HUES6 (cell line): ENCODE results near the gene DIPK1B.

Experiments
- H3K27ac ChIP-seq: 2 replicates; pipeline ENCODE4 v1.7.0; 2013; ENCODE audit warnings: low read depth, mild to moderate bottlenecking, low read length, inconsistent platforms
- H3K27me3 ChIP-seq: 2 replicates; pipeline ENCODE4 v1.6.1; 2013; ENCODE audit warnings: low read length; ENCODE audit not compliant: control insufficient read depth, insufficient read depth
- H3K36me3 ChIP-seq: 2 replicates; pipeline ENCODE4 v1.6.1; 2013; ENCODE audit warnings: low read length; ENCODE audit not compliant: control insufficient read depth, insufficient read depth
- H3K4me1 ChIP-seq: 2 replicates; pipeline ENCODE4 v1.6.1; 2013; ENCODE audit warnings: low read length; ENCODE audit not compliant: control insufficient read depth, insufficient read depth
- H3K4me3 ChIP-seq: 2 replicates; pipeline ENCODE4 v1.5.1; 2013; ENCODE audit warnings: low read depth, low read length
- H3K9ac ChIP-seq: one replicate; pipeline ENCODE4 v1.6.1; 2013; ENCODE audit warnings: mild to moderate bottlenecking, low read length
- H3K9me3 ChIP-seq: 2 replicates; pipeline ENCODE4 v1.6.1; 2013; ENCODE audit warnings: low read depth, low read length; ENCODE audit not compliant: control insufficient read depth, insufficient read depth

DIPK1B gene

DNA sequence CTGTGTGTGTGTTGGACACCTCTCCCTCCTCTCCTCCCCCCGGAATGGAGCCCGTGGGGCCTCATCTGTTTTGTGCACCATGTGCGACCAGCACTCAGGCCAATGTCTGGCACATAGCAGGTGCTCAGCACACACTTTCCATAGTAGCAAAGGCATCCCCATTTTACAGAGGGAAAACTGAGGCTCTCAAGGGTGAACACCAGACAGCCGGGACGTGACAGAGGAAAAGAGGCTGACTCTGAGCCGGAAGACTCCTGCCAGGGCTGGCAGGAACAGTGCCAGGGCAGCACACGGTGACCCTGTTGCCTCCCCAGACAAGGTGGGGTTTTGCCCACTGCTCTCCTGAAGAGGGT lies 23.3 kb upstream of the DIPK1B start:
- no peak overlapping the region for H3K27ac ChIP-seq
- H3K4me3 ChIP-seq: no peak overlapping the region
- H3K36me3 ChIP-seq: no peaks in the 10 kb centered on the region
- H3K9me3 ChIP-seq: no peaks in the 10 kb centered on the region
- H3K4me1 ChIP-seq: peaks cover 40% of the 10 kb centered on the region
- H3K27me3 ChIP-seq: peaks cover 25% of the 10 kb centered on the region; the same call in 1 of the 2 replicates
- no peak overlapping the region for H3K9ac ChIP-seq

DNA sequence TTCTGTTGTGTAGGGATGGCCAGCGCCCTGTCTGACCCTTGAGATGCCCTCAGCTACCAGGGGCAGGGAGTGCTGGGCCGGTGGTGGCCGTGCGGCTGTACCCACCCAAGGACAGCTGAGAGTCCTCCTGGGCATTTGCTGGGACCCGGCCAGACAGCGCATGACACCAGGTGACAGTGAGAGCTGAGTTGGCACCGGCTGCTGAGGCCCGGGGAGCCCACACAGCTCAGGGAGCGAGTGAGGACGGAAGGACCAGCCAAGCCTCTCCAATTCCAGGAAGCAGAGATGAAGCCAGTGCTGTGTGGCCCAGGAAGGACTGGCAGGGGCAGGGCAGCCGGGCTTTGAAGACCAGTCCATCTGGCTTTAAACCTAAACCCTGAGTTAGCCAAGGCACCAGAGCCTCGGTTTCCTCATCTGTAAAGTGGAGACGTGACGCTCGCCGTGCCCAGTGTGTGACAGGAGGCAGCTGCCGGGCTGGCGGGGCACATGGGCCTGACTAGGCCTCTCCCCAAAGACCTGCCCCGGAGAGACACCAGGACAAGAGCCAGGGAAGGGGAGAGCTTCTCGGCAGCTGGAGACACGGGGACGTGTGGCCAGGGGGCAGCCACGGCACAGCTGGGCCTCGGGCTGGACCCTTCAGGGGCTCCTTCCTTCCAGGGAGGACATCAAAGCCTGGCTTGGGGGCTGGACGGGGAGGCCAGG lies 22.1 kb upstream of the DIPK1B start:
- H3K27me3 ChIP-seq: peaks cover 25% of the 10 kb centered on the region; the same call in 1 of the 2 replicates

DNA sequence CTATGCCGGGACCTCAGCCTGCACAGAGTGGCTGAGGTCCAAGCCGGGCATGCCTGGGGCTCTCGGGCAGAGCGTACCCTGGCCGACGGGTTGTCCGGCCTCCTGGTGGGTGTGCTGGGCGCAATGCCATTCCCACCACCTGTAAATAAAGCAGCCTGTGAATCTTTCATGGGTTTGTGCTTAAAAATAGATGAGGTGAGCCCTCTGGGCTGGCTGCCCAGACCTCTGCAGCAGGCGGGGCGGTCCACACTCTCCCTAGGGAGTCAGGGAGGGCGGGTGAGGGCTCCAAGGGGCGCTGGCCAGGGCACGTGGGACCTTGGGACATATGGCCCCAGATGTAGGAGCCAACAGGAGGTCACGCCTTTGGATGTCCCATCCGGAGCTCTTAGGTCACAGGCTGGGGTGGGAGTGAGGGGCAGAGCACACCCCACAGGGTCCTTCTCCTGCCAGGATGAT lies 21.5 kb upstream of the DIPK1B start:
- Histone ChIP-seq H3K9me3 (no peaks in the 10 kb centered on the region), H3K36me3 (no peaks in the 10 kb centered on the region), H3K27me3 (peaks cover 23% of the 10 kb centered on the region; the same call in 1 of the 2 replicates), H3K27ac (no peak overlapping the region), H3K9ac (no peak overlapping the region), H3K4me1 (peaks cover 29% of the 10 kb centered on the region), H3K4me3 (no peak overlapping the region)

More for the DNA sequence above, 22.1 kb upstream of the DIPK1B start:
- Histone ChIP-seq H3K36me3 (no peaks in the 10 kb centered on the region), H3K9me3 (no peaks in the 10 kb centered on the region), H3K27ac (no peak overlapping the region), H3K9ac (no peak overlapping the region), H3K4me3 (no peak overlapping the region), H3K4me1 (peaks cover 32% of the 10 kb centered on the region)

DNA sequence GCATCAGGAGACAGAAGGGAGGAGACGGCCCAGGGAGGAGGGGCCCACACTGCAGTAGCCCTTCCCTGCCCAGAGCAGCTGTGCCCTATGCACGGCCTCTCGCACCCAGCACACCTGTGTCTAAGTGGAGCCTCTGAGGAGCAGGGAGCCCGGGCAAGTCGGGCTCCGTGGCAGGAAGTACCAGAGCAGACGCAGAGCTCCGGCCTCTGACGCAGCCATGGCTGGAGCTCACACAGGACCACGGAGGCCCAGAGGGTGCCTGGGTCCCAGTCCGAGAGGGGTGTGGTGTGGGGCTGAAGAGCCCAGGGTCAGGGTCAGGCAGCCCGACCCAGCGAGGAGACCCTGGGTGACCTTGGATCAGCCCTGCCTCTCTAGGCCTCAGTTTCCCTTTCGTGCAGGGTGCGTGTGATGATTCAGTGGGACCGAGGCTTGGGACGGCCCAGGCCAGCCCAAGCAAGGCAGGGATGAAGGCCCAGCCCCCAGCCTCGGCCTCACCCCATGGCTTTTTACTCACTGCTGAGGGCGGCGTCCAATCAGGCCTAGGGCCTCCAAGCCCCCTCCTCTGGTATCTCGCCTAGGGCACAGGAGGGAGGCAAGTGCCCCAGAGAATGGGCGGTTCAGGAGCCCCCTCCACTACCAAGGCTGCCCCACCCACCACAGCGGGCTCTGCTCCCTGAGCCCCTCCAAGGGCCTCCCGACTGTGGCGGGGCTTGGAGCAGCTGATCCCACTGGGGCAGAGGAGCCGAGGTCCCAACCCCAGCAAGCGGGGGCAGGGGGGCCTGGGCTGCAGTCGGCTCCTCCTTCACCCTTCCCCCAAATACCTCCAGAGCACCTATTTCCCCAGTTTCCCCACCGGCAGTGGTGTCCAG lies 20.8 kb upstream of the DIPK1B start:
- no peaks in the 10 kb centered on the region for H3K36me3 ChIP-seq
- peaks cover 17% of the 10 kb centered on the region; the same call in 1 of the 2 replicates for H3K27me3 ChIP-seq
- H3K9ac ChIP-seq: no peak overlapping the region
- H3K27ac ChIP-seq: no peak overlapping the region
- H3K9me3 ChIP-seq: no peaks in the 10 kb centered on the region
- H3K4me1 ChIP-seq: peaks cover 23% of the 10 kb centered on the region
- no peak overlapping the region for H3K4me3 ChIP-seq

DNA sequence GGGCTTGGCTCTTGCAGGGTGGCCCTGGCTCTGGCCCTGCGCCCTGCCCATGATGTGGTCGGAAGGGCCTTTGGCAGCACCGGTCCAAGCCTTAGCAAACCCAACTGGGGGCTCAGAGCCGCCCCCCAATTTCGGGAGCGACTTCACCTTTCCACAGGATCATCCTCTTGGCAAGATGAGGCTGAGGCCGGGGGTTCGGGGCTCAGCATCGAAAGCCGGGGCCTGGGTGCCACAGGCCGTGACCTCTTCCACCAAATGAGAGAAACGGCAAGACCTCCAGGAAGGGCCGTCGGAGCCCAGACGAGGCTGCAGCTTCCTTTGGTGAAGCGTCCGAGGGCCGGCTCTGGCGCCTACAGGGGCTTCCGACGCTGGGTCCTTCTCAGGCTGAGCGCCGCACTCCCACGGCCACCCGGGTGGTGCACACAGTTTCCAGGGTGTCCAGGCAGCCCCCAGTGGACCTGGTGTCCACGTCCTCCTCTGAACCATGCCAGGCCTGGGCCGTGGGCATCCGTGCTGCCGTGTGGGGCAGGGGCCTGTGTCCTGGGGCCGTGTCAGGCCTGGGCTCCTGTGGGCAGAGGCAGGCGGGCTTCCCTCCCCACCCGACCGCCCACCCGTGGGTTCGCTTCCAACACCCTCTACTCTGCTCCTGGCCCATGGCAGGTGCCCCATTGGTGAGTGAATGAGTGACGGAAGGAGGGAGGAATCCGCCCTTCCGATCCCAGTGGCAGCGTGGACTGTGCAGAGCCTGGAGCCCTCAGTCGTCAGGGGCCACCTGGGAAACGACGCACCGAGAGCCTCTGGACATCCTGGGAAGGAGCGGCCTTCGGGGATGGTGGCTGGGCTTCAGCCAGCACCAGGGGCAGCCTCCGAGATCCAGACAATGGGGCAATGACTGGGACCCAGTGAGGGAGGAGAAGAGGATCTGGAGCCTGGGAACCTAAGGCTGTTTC lies 19.9 kb upstream of the DIPK1B start:
- Histone ChIP-seq H3K27ac (no peak overlapping the region), H3K36me3 (no peaks in the 10 kb centered on the region), H3K4me1 (peaks cover 26% of the 10 kb centered on the region), H3K9me3 (no peaks in the 10 kb centered on the region), H3K27me3 (peaks cover 17% of the 10 kb centered on the region; the same call in 1 of the 2 replicates), H3K4me3 (no peak overlapping the region), H3K9ac (no peak overlapping the region)

DNA sequence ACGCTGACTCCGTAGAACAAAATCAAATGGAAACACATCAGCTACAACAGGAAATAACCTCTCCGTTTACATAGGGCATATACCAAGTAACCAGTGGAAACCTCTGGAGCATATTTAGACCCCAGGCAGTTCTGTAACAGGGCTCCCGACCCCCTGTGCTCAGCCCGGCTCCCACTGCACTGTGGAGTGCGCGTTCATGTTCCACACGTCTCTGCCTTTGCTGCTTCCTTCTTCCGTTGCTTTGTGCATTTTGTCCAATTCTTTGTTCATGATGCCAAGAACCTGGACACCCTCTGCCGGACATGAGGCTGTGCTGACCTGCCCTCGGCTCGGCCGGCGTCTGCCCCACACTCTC lies 19.3 kb upstream of the DIPK1B start:
- Histone ChIP-seq H3K27ac (no peak overlapping the region), H3K9ac (no peak overlapping the region), H3K36me3 (no peaks in the 10 kb centered on the region), H3K9me3 (no peaks in the 10 kb centered on the region), H3K27me3 (peaks cover 13% of the 10 kb centered on the region; the same call in 1 of the 2 replicates), H3K4me1 (peaks cover 22% of the 10 kb centered on the region), H3K4me3 (no peak overlapping the region)

DNA sequence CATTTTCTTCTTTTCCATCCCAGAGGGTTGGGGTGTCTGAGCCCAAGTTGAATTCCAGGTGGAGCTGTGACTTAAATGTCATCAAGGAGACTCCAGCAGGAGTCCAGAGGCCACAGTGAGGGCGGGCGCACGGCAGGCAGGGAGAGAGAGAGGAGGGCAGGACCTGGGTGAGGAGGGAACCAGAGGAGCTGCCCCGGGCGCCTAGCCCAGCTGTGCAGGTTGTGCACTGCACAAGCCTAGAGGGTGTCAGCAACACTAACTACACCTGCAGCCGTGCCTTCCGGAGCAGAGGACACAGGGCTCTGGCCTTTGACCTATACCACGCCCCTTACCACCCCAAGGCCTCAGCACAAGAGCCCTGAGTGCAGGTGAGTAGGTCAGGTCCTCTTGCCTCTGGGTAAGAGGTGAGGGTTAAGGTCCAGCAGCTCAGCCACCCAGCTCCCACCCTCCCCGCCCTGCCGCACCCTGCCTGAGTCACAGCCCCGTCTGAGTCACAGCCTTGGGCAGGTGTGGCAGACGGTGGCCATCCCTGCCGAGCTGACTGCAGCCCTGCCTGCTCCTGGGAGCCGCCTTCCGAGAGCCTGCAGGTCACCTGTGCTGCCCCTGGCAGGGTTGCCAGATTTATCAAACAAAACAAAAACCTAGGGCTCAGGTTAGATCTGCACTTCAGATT lies 18.7 kb upstream of the DIPK1B start:
- Histone ChIP-seq H3K27me3 (peaks cover 8% of the 10 kb centered on the region; the same call in 1 of the 2 replicates), H3K36me3 (no peaks in the 10 kb centered on the region), H3K4me3 (no peak overlapping the region), H3K4me1 (peaks cover 17% of the 10 kb centered on the region; the same call in 1 of the 2 replicates), H3K9ac (no peak overlapping the region), H3K27ac (no peak overlapping the region), H3K9me3 (no peaks in the 10 kb centered on the region)

DNA sequence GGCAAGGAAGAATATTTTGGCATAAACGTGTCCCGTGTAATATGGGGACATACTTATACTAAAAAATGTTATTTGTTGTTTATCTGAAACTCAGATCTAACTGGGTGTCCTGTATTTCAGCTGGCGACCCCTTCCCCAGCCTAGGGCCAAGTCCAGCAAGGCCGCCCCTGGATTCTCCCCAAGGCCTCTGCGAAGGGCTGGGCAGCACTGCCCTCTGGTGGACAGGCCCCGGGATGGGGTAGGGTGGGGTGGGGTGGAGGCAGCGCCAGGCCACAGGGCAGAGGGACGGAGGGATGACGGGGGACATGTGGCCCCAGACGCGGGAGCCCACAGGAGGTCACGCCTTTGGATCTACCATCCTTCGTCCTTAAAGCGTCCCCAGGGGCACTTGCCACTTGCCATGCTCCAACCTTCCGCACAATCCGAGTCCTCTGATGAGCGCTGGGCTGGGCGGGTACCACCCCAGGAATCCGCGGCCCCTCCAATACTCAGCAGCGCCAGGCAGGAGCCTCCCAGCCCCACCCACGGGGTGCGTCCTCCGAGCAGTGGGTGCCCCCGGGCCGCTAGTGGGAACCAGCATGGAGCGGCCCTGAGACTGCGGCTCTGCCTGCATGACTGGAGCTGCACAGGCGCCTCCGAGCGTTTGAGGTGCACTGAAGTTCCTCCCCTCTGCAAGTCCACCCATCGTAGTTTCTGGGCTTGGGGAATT lies 18.1 kb upstream of the DIPK1B start:
- H3K9me3 ChIP-seq: no peaks in the 10 kb centered on the region
- no peak overlapping the region for H3K27ac ChIP-seq
- no peaks in the 10 kb centered on the region for H3K36me3 ChIP-seq
- H3K27me3 ChIP-seq: peaks cover 2% of the 10 kb centered on the region; the same call in 1 of the 2 replicates
- no peak overlapping the region for H3K4me3 ChIP-seq
- H3K9ac ChIP-seq: no peak overlapping the region
- H3K4me1 ChIP-seq: peaks cover 17% of the 10 kb centered on the region; the same call in 1 of the 2 replicates

DNA sequence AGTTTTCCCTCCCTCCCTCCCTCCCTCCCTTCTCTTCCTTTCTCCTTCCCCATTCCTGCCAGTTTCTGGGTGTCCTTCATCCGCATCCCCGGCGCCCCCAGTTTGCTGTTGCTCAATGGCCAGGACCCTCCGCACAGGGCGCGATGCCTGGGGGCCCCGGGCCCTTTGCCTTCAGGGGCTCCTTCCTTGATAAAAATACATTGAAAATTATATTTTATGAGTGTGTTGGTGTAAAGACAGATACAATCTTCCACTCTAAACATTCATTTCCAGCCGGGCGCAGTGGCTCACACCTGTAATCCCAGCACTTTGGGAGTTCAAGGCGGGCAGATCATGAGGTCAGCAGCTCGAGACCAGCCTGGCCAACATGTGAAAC lies 17.5 kb upstream of the DIPK1B start:
- Histone ChIP-seq H3K27ac (no peak overlapping the region), H3K36me3 (no peaks in the 10 kb centered on the region), H3K4me3 (no peak overlapping the region), H3K9ac (no peak overlapping the region), H3K27me3 (no peaks in the 10 kb centered on the region), H3K9me3 (no peaks in the 10 kb centered on the region), H3K4me1 (peaks cover 17% of the 10 kb centered on the region; the same call in 1 of the 2 replicates)
